GM15510 (cell line): Measurements from ENCODE around the gene MYO1B.

Experiments
- POLR2A ChIP-seq: IDR thresholded peaks from 3 replicates; pipeline ENCODE4 v1.6.1; 2011; ENCODE audit warnings: borderline replicate concordance; ENCODE audit not compliant: insufficient read length; ENCODE audit errors: extremely low read depth

Gene MYO1B

GRCh38 chr2:191245046-191245868 is at the start of gene MYO1B:
MYO1B (plus strand) TSS chr2:191245404; CDS start chr2:191276896, 31,492 bp downstream.
- TF ChIP-seq POLR2A: no peak

- TF ChIP-seq POLR2A: no peak
Observed at GRCh38 chr2:191197096-191197495, 48.1 kb upstream of the MYO1B start.

GRCh38 chr2:191198271-191198670 is 46.9 kb upstream of the MYO1B start:
- no peak for TF ChIP-seq POLR2A

GRCh38 chr2:191199929-191200512 is 45.2 kb upstream of the MYO1B start:
- TF ChIP-seq POLR2A: no peak

GRCh38 chr2:191200910-191201309 is 44.3 kb upstream of the MYO1B start:
- no peak for TF ChIP-seq POLR2A

GRCh38 chr2:191202209-191202721 is 42.9 kb upstream of the MYO1B start:
- TF ChIP-seq POLR2A: no peak

GRCh38 chr2:191202881-191203397 is 42.3 kb upstream of the MYO1B start:
- no peak for TF ChIP-seq POLR2A

GRCh38 chr2:191204433-191204832 is 40.8 kb upstream of the MYO1B start:
- TF ChIP-seq POLR2A: no peak

- TF ChIP-seq POLR2A: no peak
Observed at GRCh38 chr2:191206613-191207471, 38.4 kb upstream of the MYO1B start.

GRCh38 chr2:191209340-191209739 is 35.9 kb upstream of the MYO1B start:
- no peak for TF ChIP-seq POLR2A

- no peak for TF ChIP-seq POLR2A
Observed at GRCh38 chr2:191212119-191212518, 33.1 kb upstream of the MYO1B start.

GRCh38 chr2:191213333-191213732 is 31.9 kb upstream of the MYO1B start:
- TF ChIP-seq POLR2A: no peak

- TF ChIP-seq POLR2A: no peak
Observed at GRCh38 chr2:191215230-191215629, 30.0 kb upstream of the MYO1B start.

GRCh38 chr2:191215666-191216065 is 29.5 kb upstream of the MYO1B start:
- no peak for TF ChIP-seq POLR2A

- TF ChIP-seq POLR2A: no peak
Observed at GRCh38 chr2:191217580-191217979, 27.6 kb upstream of the MYO1B start.

- no peak for TF ChIP-seq POLR2A
Observed at GRCh38 chr2:191218292-191218898, 26.8 kb upstream of the MYO1B start.
